Measurements from ENCODE around the gene ZNF91. TPM values are rescaled to one million over a fixed set of nuclear protein-coding genes. Genes with fewer than 3 reads are reported as not detected.

Gene ZNF91
- total and polyA plus RNA-seq, 10 of the 15 experiments (the other 5 are each of a cell fraction or from before 2014, with no cell fraction given), result 4.6 to 31.1 (median 11.3) TPM

GRCh38 chr19:23385404-23385803, 9.9 kb downstream of the ZNF91 start:
- TF ChIP-seq SIX5 (IDR thresholded peaks at IDR 0.05; ENCODE audit: low read depth, low read length, severe bottlenecking) (no peak), NR2C2 (IDR thresholded peaks at IDR 0.05; ENCODE audit: borderline replicate concordance, control insufficient read depth, insufficient read length, low read depth) (no peak), MXI1 (IDR thresholded peaks at IDR 0.05; ENCODE audit: low read depth, low read length) (no peak), YBX1 (IDR thresholded peaks at IDR 0.05) (no peak), PAX8 (IDR thresholded peaks at IDR 0.05) (no peak), ZBTB33 (IDR thresholded peaks at IDR 0.05) (no peak), HSF1 (IDR thresholded peaks at IDR 0.05; ENCODE audit: low read depth, low read length) (no peak), WRNIP1 (IDR thresholded peaks at IDR 0.05; ENCODE audit: borderline replicate concordance, low read depth, low read length) (no peak), BACH1 (IDR thresholded peaks at IDR 0.05; ENCODE audit: borderline replicate concordance) (no peak), E2F8 (IDR thresholded peaks at IDR 0.05; ENCODE audit: low read depth, partially characterized antibody) (no peak), CBX3 (IDR thresholded peaks at IDR 0.05; ENCODE audit: borderline replicate concordance, low read depth) (no peak), CHD2 (IDR thresholded peaks at IDR 0.05; ENCODE audit: borderline replicate concordance, low read depth, low read length) (no peak)
- peaks cover 36% of the 10 kb centered on the region for H3K9me3 ChIP-seq (replicated peaks; ENCODE audit: control insufficient read depth, insufficient read depth, low read length)
- no peak overlapping the region for H3K4me3 ChIP-seq
- WGBS (ENCODE audit: insufficient coverage, insufficient replicate concordance, low lambda C conversion rate, missing lambda C conversion rate), result 100% methylated on average over 4 of the region's 4 CpGs
- POLR2A ChIA-PET, result no interaction called here
- CTCF ChIA-PET, result no interaction called here
- RAD21 ChIA-PET (ENCODE audit: unreplicated experiment), result no interaction called here
- H3K27me3 ChIP-seq (replicated peaks in 1 of 2; ENCODE audit: control insufficient read depth in 2 of 2, insufficient read depth in 2 of 2, low read length in 1 of 2), result no peaks in the 10 kb centered on the region
- no peak overlapping the region for H3K4me2 ChIP-seq (ENCODE audit: control insufficient read depth, insufficient read depth)
- no peak overlapping the region for H3K27ac ChIP-seq (ENCODE audit: control insufficient read depth, insufficient read depth)
- no peak overlapping the region for H3K9ac ChIP-seq (ENCODE audit: control insufficient read depth, insufficient read depth, low read length)
- H3K36me3 ChIP-seq (ENCODE audit: control insufficient read depth in 2 of 2, insufficient read depth in 2 of 2, low read length in 1 of 2), result peaks cover 0 to 16% of the 10 kb centered on the region in 2 experiments; a peak in 2 of 4 replicates
- H2AFZ ChIP-seq (ENCODE audit: control insufficient read depth, low read depth, low read length), result no peak overlapping the region
- DNase-seq (ENCODE audit: low read depth, low spot score) (no peak), FAIRE-seq (no peak), ATAC-seq (no peak)
- SMC1A ChIA-PET (ENCODE audit: uncharacterized antibody, unreplicated experiment), result no interaction called here
- peaks cover 3% of the 10 kb centered on the region for H3K79me2 ChIP-seq (ENCODE audit: control insufficient read depth, insufficient read depth, low read length)
- in situ Hi-C loops (cut with MboI) (no loop called here), intact Hi-C loops (cut with micrococcal nuclease; ENCODE audit: unreplicated experiment) (no loop called here)
- BruUV-seq (replicated peaks), result no TSS peak
- no peaks in the 10 kb centered on the region for H4K20me1 ChIP-seq (ENCODE audit: control insufficient read depth, insufficient read depth)
- no peaks in the 10 kb centered on the region for H3K4me1 ChIP-seq (ENCODE audit: control insufficient read depth, insufficient read depth, low read length)
